PC-3 (cell line): ENCODE data around the gene ODAD2. TPM values are rescaled to one million over a fixed set of nuclear protein-coding genes. Genes with fewer than 3 reads are reported as not detected.
"Not testable (repeated sequence)": the region's sequence is repeated elsewhere in the genome, so short reads cannot be mapped to it uniquely, and the experiment has no call there.

Experiments used
- ATAC-seq: fragments of 200-7000 bp; cut with Tn5 transposase; 2 replicates; pipeline ENCODE4 v1.9.1; 2020; ENCODE audit warnings: mild to moderate bottlenecking, moderate library complexity
- BruUV-seq: library from RNA; stranded (reverse); fragments of 400-500 nt; replicated peaks from 2 replicates; lab custom pipeline; 2021; lab: Mats Ljungman, UMichigan
- CTCF ChIA-PET: fragments of 300-600 bp; sonication (Branson Sonifier 250); formaldehyde crosslinking; loops from one replicate; lab custom pipeline; 2022; ENCODE audit warnings: antibody characterized with exemption; lab: Charles Lee
- POLR2A ChIA-PET: fragments of 300-600 bp; sonication (Branson Sonifier 250); formaldehyde crosslinking; loops from one replicate; lab custom pipeline; 2022; ENCODE audit warnings: antibody characterized with exemption; ENCODE audit not compliant: unreplicated experiment; lab: Charles Lee
- DNase-seq: peaks from one replicate; pipeline ENCODE4 v3.0.0-alpha.2; 2015
- H2AFZ ChIP-seq: fragments of 300-600 bp; sonication (generic); 2 replicates; pipeline ENCODE4 v1.6.0; 2016; ENCODE audit warnings: antibody characterized with exemption, low read length
- H3F3A ChIP-seq: fragments of 300-600 bp; sonication (generic); one replicate; pipeline ENCODE4 v1.6.0; 2017; ENCODE audit warnings: antibody characterized with exemption, low read length, control low read depth, mild to moderate bottlenecking; ENCODE audit not compliant: unreplicated experiment
- H3K27ac ChIP-seq: fragments of 300-600 bp; sonication (generic); 2 replicates; pipeline ENCODE4 v1.5.1; 2016; ENCODE audit warnings: mild to moderate bottlenecking, low read length
- H3K27me3 ChIP-seq: fragments of 300-600 bp; sonication (generic); 2 replicates; pipeline ENCODE4 v1.6.1; 2016; ENCODE audit warnings: low read length, mixed read lengths
- H3K36me3 ChIP-seq: fragments of 300-600 bp; sonication (generic); 2 replicates; pipeline ENCODE4 v1.6.1; 2016; ENCODE audit warnings: low read depth, mixed run types, low read length, mixed read lengths
- H3K4me1 ChIP-seq: fragments of 300-600 bp; sonication (generic); 2 replicates; pipeline ENCODE4 v1.5.1; 2016; ENCODE audit warnings: low read length; ENCODE audit not compliant: insufficient read depth
- H3K4me2 ChIP-seq: fragments of 300-600 bp; sonication (generic); 2 replicates; pipeline ENCODE4 v1.6.0; 2016; ENCODE audit warnings: low read length
- H3K4me3 ChIP-seq: fragments of 300-600 bp; sonication (generic); 2 replicates; pipeline ENCODE4 v1.5.1; 2016; ENCODE audit warnings: mild to moderate bottlenecking, low read length, mixed read lengths
- H3K79me2 ChIP-seq: fragments of 300-600 bp; sonication (generic); 2 replicates; pipeline ENCODE4 v1.6.1; 2017; ENCODE audit warnings: low read length, mixed read lengths
- H3K9ac ChIP-seq: fragments of 300-600 bp; sonication (generic); 2 replicates; pipeline ENCODE4 v1.6.0; 2016; ENCODE audit warnings: mild to moderate bottlenecking, low read length
- H3K9me2 ChIP-seq: fragments of 300-600 bp; sonication (generic); replicated peaks from 2 replicates; pipeline ENCODE4 v1.6.1; 2016; ENCODE audit warnings: mixed run types, low read length, mixed read lengths
- H3K9me3 ChIP-seq: fragments of 300-600 bp; sonication (generic); 2 replicates; pipeline ENCODE4 v1.6.1; 2016; ENCODE audit warnings: low read length, mixed read lengths
- H4K20me1 ChIP-seq: fragments of 300-600 bp; sonication (generic); 2 replicates; pipeline ENCODE4 v1.6.1; 2016; ENCODE audit warnings: low read length, mixed read lengths
- EZH2 ChIP-seq: fragments of 300-600 bp; sonication (generic); IDR thresholded peaks from one replicate; pipeline ENCODE4 v1.6.1; 2017; ENCODE audit warnings: antibody characterized with exemption, mild to moderate bottlenecking, low read length; ENCODE audit not compliant: unreplicated experiment
- EZH2phosphoT487 ChIP-seq: fragments of 300-600 bp; sonication (generic); IDR thresholded peaks from 2 replicates; pipeline ENCODE4 v1.6.1; 2018; ENCODE audit warnings: mild to moderate bottlenecking, antibody characterized with exemption, low read length, borderline replicate concordance
- intact Hi-C: fragments of 100-400 bp; cut with micrococcal nuclease; formaldehyde crosslinking; loops from 2 replicates; pipeline ENCODE4 v1.9.0; 2023
- total RNA-seq: library from RNA; depleted of rRNA; stranded (reverse); fragments of >200 nt; gene quantifications from 2 replicates; pipeline ENCODE4 v1.2.3, GENCODE V29; 2014
- TF ChIP-seq, protein P1 (sequence below): fragments of 300-600 bp; sonication (generic); conservative IDR thresholded peaks from 2 replicates; pipeline ENCODE4 v1.5.1; 2017; ENCODE audit warnings: antibody characterized with exemption, low read depth, mild to moderate bottlenecking, low read length

The ODAD2 gene
- total RNA-seq, 1 experiment from 2014 or later = 2.1 TPM

DNA sequence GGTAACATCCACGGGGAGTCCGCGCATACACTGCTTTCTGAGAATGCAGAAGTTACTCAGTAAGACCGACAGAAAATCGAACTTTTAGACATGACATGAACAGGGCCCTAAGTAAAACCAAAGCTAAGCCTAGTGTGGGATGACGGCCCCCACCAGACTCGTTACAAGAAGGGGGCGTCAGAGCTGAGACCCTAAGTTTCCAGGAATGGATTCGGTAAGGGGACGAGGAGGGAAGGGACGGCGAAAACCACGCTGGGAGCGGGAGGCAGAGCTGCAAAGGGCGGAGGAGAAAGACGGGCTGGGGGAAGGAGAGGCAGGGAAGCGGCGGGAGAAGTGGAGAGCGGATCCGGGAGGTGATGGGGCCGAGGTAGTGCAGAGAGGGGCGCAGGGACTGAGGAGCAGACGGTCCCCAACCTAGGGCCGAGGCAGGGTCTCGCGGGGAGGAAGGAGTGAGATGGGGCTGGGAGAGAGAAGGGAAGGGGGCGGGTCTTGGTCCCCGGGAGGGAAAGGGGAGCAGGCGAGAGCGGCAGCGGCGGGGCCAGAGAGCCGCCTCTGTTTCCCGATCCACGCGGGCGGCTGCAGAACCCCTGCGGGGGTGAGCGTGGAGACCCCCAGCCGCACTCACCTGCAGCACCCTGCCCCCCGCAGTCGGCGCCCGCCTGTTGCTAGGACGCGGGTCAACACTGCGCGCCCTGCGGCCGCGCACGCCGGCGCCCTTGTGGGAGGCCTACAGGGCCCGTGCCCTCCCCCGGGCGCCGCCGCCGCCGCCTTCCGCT lies 513 bp downstream of the ODAD2 start:
- DNase-seq (peak; percentile 27), ATAC-seq (peak; percentile 84)
- Histone ChIP-seq H3K27ac (peak overlapping the region; percentile 18; the same call in 1 of the 2 replicates), H3K79me2 (no peaks in the 10 kb centered on the region), H3K27me3 (no peaks in the 10 kb centered on the region), H3K36me3 (no peaks in the 10 kb centered on the region), H4K20me1 (no peaks in the 10 kb centered on the region), H3K4me2 (peak overlapping the region; percentile 93), H3K4me3 (peak overlapping the region; percentile 90), H3K4me1 (peaks cover 7% of the 10 kb centered on the region; the same call in 1 of the 2 replicates), H2AFZ (peak overlapping the region; percentile 89), H3K9me3 (no peaks in the 10 kb centered on the region), H3K9me2 (no peaks in the 10 kb centered on the region), H3F3A (no peaks in the 10 kb centered on the region), H3K9ac (peak overlapping the region; percentile 74)
- BruUV-seq = TSS peak; percentile 66
- ChIA-PET POLR2A (no interaction called here), CTCF (no interaction called here)
- TF ChIP-seq, protein P1, sequence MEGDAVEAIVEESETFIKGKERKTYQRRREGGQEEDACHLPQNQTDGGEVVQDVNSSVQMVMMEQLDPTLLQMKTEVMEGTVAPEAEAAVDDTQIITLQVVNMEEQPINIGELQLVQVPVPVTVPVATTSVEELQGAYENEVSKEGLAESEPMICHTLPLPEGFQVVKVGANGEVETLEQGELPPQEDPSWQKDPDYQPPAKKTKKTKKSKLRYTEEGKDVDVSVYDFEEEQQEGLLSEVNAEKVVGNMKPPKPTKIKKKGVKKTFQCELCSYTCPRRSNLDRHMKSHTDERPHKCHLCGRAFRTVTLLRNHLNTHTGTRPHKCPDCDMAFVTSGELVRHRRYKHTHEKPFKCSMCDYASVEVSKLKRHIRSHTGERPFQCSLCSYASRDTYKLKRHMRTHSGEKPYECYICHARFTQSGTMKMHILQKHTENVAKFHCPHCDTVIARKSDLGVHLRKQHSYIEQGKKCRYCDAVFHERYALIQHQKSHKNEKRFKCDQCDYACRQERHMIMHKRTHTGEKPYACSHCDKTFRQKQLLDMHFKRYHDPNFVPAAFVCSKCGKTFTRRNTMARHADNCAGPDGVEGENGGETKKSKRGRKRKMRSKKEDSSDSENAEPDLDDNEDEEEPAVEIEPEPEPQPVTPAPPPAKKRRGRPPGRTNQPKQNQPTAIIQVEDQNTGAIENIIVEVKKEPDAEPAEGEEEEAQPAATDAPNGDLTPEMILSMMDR = no peak
- no peak for TF ChIP-seq EZH2
- no peak for TF ChIP-seq EZH2phosphoT487
- intact Hi-C loops = loop anchor here (1.0 to 5.0 kb wide), 2 partner anchors 56 to 134 kb away; no protein-coding TSS in a partner anchor

DNA sequence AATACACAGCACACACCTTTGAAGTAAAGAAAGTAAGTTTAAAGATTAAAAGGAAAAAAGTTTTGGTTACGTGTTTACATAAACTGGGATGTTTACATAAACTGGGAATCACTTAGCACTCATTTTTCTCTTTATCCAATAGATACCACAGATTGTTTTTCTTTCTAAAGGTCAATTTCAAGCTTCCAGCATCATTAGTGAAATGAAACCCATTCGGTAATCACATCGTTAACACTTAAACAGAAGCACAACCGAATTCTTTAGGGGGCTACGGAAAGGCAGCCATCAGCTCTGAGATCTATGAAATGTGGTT lies 1.1 kb downstream of the ODAD2 start:
- peak overlapping the region; percentile 93 for H3K4me2 ChIP-seq
- ChIA-PET POLR2A (no interaction called here), CTCF (no interaction called here)
- ATAC-seq = no peak
- H3F3A ChIP-seq = no peaks in the 10 kb centered on the region
- intact Hi-C loops = loop anchor here (1.0 to 5.0 kb wide), 2 partner anchors 56 to 134 kb away; no protein-coding TSS in a partner anchor
- TF ChIP-seq, protein P1 = no peak
- TF ChIP-seq EZH2 (no peak), EZH2phosphoT487 (no peak)
- peak overlapping the region; percentile 74 for H3K9ac ChIP-seq
- H3K9me3 ChIP-seq = no peaks in the 10 kb centered on the region
- H3K79me2 ChIP-seq = no peaks in the 10 kb centered on the region
- H3K4me3 ChIP-seq = peak overlapping the region; percentile 90
- no peaks in the 10 kb centered on the region for H4K20me1 ChIP-seq
- H3K36me3 ChIP-seq = no peaks in the 10 kb centered on the region
- H3K9me2 ChIP-seq = no peaks in the 10 kb centered on the region
- no peaks in the 10 kb centered on the region for H3K27me3 ChIP-seq
- no peak for DNase-seq
- BruUV-seq = no TSS peak
- H2AFZ ChIP-seq = peak overlapping the region; percentile 89
- H3K27ac ChIP-seq = no peak overlapping the region
- H3K4me1 ChIP-seq = peaks cover 7% of the 10 kb centered on the region; the same call in 1 of the 2 replicates

DNA sequence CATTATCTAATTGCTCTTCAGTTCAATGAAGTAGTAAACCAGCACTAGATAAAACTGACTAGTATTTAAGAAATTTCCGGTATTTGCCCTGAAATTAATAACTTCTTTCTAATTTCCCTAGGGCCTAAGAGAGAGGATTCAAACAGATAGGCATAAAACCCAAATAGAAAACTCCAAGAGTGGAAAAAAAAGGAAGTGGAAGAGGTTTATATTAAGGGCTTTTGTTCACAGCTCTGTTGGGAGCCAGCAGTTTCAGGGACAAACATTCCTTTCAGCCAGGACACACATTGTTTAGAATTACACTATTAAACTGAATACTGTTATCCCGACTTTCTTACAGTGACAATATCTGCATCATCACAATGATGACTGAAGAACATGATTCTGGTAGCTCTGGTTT lies 3.6 kb downstream of the ODAD2 start:
- intact Hi-C loops = loop anchor here (5.0 kb wide), 1 partner anchor 137 kb away; no protein-coding TSS in a partner anchor
- H3F3A ChIP-seq = no peaks in the 10 kb centered on the region
- H3K9me2 ChIP-seq = no peaks in the 10 kb centered on the region
- no peak overlapping the region for H3K27ac ChIP-seq
- no peaks in the 10 kb centered on the region for H3K9me3 ChIP-seq
- no peaks in the 10 kb centered on the region for H3K36me3 ChIP-seq
- no peak overlapping the region for H3K4me3 ChIP-seq
- no peak for DNase-seq
- no peak for ATAC-seq
- no peak overlapping the region for H3K4me2 ChIP-seq
- H3K79me2 ChIP-seq = no peaks in the 10 kb centered on the region
- H3K4me1 ChIP-seq = peaks cover 7% of the 10 kb centered on the region; the same call in 1 of the 2 replicates
- CTCF ChIA-PET = no interaction called here
- H3K9ac ChIP-seq = no peak overlapping the region
- no TSS peak for BruUV-seq
- TF ChIP-seq, protein P1 = no peak
- TF ChIP-seq EZH2 = no peak
- no peak for TF ChIP-seq EZH2phosphoT487
- no peaks in the 10 kb centered on the region for H4K20me1 ChIP-seq
- POLR2A ChIA-PET = no interaction called here
- H2AFZ ChIP-seq = no peak overlapping the region
- H3K27me3 ChIP-seq = no peaks in the 10 kb centered on the region

DNA sequence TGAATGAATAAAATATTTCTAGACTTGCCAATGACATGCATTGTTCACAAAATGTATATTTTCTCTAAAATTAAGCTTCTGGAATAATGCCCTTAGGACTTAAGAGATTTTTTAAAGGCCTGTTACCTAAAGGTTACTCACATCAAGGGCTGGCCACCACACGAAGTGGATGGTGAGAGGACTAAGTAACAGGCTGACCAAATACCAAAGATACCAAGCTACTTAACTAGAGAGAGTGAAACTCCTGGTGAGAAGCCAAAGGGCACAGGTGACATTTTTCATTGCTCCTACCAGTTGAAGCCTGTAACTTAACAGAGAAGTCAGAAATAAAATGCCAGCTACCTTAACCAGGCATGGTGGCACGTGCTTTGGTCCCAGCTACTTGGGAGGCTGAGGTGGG lies 9.5 kb downstream of the ODAD2 start:
- H3K79me2 ChIP-seq, H3K4me1 ChIP-seq, intact Hi-C loops, H3F3A ChIP-seq, H3K9ac ChIP-seq, H3K36me3 ChIP-seq, H3K9me3 ChIP-seq, ATAC-seq, H3K4me3 ChIP-seq, CTCF ChIA-PET, H2AFZ ChIP-seq, DNase-seq, BruUV-seq, H3K9me2 ChIP-seq, POLR2A ChIA-PET, H3K4me2 ChIP-seq, H3K27me3 ChIP-seq, H4K20me1 ChIP-seq, H3K27ac ChIP-seq: not testable (repeated sequence)
